Measurements from ENCODE around the gene SPATA33. TPM values are rescaled to one million over a fixed set of nuclear protein-coding genes. Genes with fewer than 3 reads are reported as not detected.

SPATA33 gene
- total and polyA plus RNA-seq, 10 of the 15 experiments (the other 5 are each of a cell fraction or from before 2014, with no cell fraction given), result 1.1 to 15.8 (median 7.6) TPM

- H3K9ac ChIP-seq (ENCODE audit: control insufficient read depth, insufficient read depth, low read length), result no peak overlapping the region
- ChIA-PET POLR2A (interaction anchor here (0.6 to 0.7 kb wide), 2 partner anchors 19 to 161 kb away, joined by 3 to 6 read pairs; no protein-coding TSS in a partner anchor), SMC1A (ENCODE audit: uncharacterized antibody, unreplicated experiment) (interaction anchor here (4.4 to 4.7 kb wide), 2 partner anchors 87 to 156 kb away, joined by 39 to 44 read pairs; no protein-coding TSS in a partner anchor), RAD21 (ENCODE audit: unreplicated experiment) (interaction anchor here (2.7 to 3.3 kb wide), 2 partner anchors 90 to 156 kb away, joined by 17 to 33 read pairs; no protein-coding TSS in a partner anchor), CTCF (interaction anchor here (0.8 to 2.3 kb wide), 3 partner anchors 60 to 156 kb away, joined by 3 to 21 read pairs (median 4); no protein-coding TSS in a partner anchor)
- DNase-seq (ENCODE audit: low read depth, low spot score), result no peak
- ATAC-seq, result no peak
- no peaks in the 10 kb centered on the region for H3K79me2 ChIP-seq (ENCODE audit: control insufficient read depth, insufficient read depth, low read length)
- no peaks in the 10 kb centered on the region for H3K9me3 ChIP-seq (replicated peaks; ENCODE audit: control insufficient read depth, insufficient read depth, low read length)
- intact Hi-C loops (cut with micrococcal nuclease; ENCODE audit: unreplicated experiment) (loop anchor here (10.0 kb wide), 1 partner anchor 211 kb away; the partner anchor contains the start of gene MC1R), in situ Hi-C loops (cut with MboI) (loop anchor here (5.0 to 10.0 kb wide), 2 partner anchors 91 to 158 kb away; no protein-coding TSS in a partner anchor)
- 80% methylated on average over 13 of the region's 13 CpGs for WGBS (ENCODE audit: insufficient coverage, insufficient replicate concordance, low lambda C conversion rate, missing lambda C conversion rate)
- H3K4me2 ChIP-seq (ENCODE audit: control insufficient read depth, insufficient read depth), result no peak overlapping the region
- H3K4me1 ChIP-seq (ENCODE audit: control insufficient read depth, insufficient read depth, low read length), result peaks cover 15% of the 10 kb centered on the region
- FAIRE-seq, result no peak
- H3K27me3 ChIP-seq (replicated peaks in 1 of 2; ENCODE audit: control insufficient read depth in 2 of 2, insufficient read depth in 2 of 2, low read length in 1 of 2), result no peaks in the 10 kb centered on the region
- H3K4me3 ChIP-seq, result no peak overlapping the region
- BruUV-seq (replicated peaks), result no TSS peak
- no peak overlapping the region for H2AFZ ChIP-seq (ENCODE audit: control insufficient read depth, low read depth, low read length)
- H3K27ac ChIP-seq (ENCODE audit: control insufficient read depth, insufficient read depth), result no peak overlapping the region
- no peak for TF ChIP-seq HSF1 (IDR thresholded peaks at IDR 0.05; ENCODE audit: low read depth, low read length)
- no peak for TF ChIP-seq MAX (IDR thresholded peaks at IDR 0.05; ENCODE audit: low read depth, low read length)
- TF ChIP-seq NFYB (IDR thresholded peaks at IDR 0.05; ENCODE audit: insufficient read depth, low read depth, low read length), result no peak
- no peak for TF ChIP-seq TCF3 (IDR thresholded peaks at IDR 0.05; ENCODE audit: borderline replicate concordance, insufficient read depth, low read depth, low read length)
- no peak for TF ChIP-seq MYC (IDR thresholded peaks at IDR 0.05; ENCODE audit: insufficient read depth, insufficient read length, insufficient replicate concordance, low read length, severe bottlenecking)
- no peak for TF ChIP-seq FOS (IDR thresholded peaks at IDR 0.05; ENCODE audit: borderline replicate concordance, extremely low read depth, insufficient read length)
- no peak for TF ChIP-seq CEBPZ (IDR thresholded peaks at IDR 0.05; ENCODE audit: low read depth, low read length)
- no peak for TF ChIP-seq ZBTB40 (IDR thresholded peaks at IDR 0.05; ENCODE audit: borderline replicate concordance)
- no peak for TF ChIP-seq POLR2A (IDR thresholded peaks at IDR 0.05; ENCODE audit: low read depth, low read length)
- no peak for TF ChIP-seq RUNX3 (IDR thresholded peaks at IDR 0.05; ENCODE audit: low read length)
- TF ChIP-seq GABPA (IDR thresholded peaks at IDR 0.05; ENCODE audit: low read depth), result no peak
- TF ChIP-seq FOXK2 (IDR thresholded peaks at IDR 0.05), result no peak
- no peak for TF ChIP-seq TARDBP (IDR thresholded peaks at IDR 0.05; ENCODE audit: borderline replicate concordance)
- TF ChIP-seq MTA3 (IDR thresholded peaks at IDR 0.05; ENCODE audit: borderline replicate concordance, low read length), result no peak
- no peak for TF ChIP-seq ZNF384 (IDR thresholded peaks at IDR 0.05; ENCODE audit: borderline replicate concordance, low read depth, low read length)
- no peak for TF ChIP-seq STAT1 (conservative IDR thresholded peaks at IDR 0.05)
- H4K20me1 ChIP-seq (ENCODE audit: control insufficient read depth, insufficient read depth), result no peaks in the 10 kb centered on the region
- H3K36me3 ChIP-seq (ENCODE audit: control insufficient read depth in 2 of 2, insufficient read depth in 2 of 2, low read length in 1 of 2), result no peaks in the 10 kb centered on the region
Measured at GRCh38 chr16:89704281-89704680, 46.6 kb downstream of the SPATA33 start.

Data from GM12878 (cell line).